GM12874 (cell line): ENCODE measurements around the gene SEZ6L2.

Source experiments
- TF ChIP-seq, protein P1 (sequence below): IDR thresholded peaks from 2 replicates; pipeline ENCODE4 v1.5.1; 2011; ENCODE audit warnings: low read depth, mild to moderate bottlenecking, control low read depth, low read length, moderate library complexity; ENCODE audit not compliant: insufficient read depth

SEZ6L2 gene

DNA sequence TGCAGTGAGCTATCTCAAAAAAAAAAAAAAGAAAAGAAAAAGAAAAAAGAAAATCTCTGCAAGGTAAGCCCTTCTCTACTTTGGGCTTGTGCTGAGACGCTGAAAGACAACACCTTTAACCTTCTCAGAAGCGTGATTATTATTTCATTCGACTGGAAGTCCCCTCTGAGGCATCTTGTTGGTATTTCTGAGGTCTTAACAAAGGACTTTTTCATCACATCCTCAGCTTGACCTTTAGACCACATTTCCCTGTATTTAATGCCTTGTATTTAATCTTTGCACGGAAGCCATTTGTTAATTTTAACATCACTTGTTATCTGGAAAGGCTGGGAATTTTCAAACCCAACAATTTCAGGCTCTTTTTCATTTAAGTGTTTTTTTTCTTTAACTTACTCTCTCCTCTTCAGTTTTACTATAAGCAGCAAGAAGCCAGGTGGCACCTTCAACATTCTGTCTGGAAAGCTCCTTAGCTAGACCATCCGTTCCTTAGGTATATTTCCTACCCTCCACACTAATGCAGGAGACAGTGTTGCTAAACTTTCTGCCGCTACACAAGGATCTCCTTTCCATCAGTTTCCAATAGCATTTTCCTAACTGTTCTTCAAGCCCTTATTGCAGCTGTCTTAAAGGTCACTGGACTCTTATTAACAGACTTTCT is 16.4 kb upstream of the SEZ6L2 start:
- TF ChIP-seq, protein P1, sequence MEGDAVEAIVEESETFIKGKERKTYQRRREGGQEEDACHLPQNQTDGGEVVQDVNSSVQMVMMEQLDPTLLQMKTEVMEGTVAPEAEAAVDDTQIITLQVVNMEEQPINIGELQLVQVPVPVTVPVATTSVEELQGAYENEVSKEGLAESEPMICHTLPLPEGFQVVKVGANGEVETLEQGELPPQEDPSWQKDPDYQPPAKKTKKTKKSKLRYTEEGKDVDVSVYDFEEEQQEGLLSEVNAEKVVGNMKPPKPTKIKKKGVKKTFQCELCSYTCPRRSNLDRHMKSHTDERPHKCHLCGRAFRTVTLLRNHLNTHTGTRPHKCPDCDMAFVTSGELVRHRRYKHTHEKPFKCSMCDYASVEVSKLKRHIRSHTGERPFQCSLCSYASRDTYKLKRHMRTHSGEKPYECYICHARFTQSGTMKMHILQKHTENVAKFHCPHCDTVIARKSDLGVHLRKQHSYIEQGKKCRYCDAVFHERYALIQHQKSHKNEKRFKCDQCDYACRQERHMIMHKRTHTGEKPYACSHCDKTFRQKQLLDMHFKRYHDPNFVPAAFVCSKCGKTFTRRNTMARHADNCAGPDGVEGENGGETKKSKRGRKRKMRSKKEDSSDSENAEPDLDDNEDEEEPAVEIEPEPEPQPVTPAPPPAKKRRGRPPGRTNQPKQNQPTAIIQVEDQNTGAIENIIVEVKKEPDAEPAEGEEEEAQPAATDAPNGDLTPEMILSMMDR, result no peak

DNA sequence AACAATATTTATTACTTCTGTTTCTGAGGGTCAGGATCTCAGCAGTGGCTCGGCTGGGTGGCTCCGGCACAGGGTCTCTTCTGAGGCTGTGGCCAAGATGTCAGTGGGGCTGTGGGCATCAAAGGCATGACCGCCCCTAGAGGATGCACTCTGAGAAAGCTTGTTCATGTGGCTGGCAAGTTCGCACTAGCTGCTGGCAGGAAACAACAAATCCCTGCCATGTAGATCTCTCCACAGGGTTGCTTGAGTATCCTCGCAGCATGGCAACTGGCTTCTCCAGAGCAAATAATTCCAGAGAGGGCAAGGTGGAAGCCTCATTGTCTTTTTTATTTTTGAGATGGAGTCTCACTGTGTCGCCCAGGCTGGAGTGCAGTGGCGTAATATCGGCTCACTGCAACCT is 14.2 kb upstream of the SEZ6L2 start:
- TF ChIP-seq, protein P1, result no peak

DNA sequence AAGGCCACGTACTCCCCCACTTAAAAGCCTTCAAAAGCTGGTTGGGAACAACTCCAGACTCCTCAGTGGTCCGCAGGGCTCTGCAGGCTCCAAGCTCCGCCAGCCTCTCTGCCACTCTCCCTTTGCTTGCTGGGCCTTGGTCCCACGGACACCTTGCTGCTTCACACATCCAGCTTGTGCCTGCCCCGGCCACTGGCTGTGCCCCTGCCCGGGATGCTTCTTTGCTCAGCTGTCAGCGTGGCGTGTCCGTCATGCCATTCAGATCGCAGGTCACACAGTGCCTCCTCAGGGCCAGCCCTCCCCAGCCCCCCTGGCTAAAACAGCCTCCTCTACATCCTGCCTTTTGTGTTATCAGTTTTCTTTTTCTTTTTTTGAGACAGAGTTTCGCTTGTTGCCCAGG is 12.7 kb upstream of the SEZ6L2 start:
- TF ChIP-seq, protein P1, result no peak

DNA sequence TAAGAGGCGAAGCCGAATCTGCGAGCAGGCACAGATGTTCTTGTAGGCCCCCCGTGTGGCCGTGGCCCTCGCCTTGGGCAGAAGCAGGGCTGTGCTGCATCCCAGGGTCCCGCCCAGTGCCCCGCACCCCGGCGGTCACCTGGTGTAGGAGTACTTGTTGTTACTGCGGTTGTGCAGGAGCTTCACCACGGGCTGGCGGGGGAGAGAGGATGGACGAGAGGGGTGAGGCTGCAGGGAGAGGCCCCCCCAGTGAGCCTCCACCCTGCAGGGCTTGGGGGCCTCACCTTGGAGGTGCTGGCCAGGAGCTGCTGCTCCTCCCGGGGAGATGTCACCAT is 12.3 kb upstream of the SEZ6L2 start:
- TF ChIP-seq, protein P1, result no peak

DNA sequence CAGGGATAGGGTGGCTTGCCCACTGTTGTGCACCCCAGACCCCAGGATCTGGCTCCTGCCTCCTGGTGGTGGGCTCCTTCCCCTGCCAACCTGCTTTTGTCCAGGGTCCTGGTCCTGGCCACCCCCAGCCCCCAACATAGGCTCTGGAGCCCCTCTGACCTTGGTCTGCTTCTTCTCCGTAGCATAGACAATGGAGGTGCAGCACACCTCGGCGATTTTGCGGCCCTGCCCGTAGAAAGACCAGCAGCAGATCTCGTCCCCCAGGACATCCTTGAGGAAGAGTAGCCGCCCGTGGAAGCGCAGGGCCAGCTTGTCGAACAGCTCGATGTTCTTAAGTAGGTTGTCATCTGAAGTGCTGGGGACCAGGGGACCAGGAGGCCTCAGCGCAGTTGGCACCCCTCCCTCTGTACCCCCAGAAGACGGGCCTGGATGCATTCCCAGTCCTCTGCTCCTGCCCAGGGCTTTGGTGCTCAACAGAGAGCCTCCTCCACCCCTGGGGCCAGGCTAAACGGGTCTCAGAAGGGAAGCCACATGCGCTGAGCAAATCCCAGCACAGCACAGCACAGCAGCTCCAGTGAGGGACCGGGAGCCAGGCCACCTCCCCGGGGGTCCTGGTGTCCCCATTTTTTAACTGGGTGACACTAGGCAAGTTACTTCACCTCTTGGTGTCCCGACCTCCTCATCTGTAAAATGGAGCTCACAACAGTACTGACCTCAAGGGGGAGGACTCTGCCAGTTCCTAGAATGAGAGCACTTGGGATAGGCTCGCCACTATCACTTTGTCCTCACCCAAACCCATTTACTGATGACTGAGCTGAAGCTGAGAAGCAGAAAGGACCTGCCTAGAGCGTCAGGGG is 11.7 kb upstream of the SEZ6L2 start:
- TF ChIP-seq, protein P1, result no peak

DNA sequence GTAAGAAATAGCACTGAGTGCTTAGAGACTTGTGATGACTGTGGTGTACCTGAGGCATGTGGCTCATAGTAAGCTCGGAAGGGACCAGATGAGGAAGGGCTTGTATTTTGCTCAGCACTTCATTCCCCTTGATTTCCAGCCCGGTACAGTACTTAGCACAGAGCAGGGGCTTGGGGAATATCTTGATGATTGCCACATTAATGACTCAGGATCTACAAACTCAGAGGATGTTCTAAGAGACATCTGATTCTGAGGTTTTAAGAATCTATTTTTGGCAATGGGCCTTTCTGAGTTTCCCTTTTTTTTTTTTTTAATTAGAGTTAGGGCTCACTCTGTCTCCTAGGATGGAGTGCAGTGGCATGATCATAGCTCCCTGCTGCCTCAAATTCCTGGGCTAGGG is 10.0 kb upstream of the SEZ6L2 start:
- TF ChIP-seq, protein P1, result no peak

DNA sequence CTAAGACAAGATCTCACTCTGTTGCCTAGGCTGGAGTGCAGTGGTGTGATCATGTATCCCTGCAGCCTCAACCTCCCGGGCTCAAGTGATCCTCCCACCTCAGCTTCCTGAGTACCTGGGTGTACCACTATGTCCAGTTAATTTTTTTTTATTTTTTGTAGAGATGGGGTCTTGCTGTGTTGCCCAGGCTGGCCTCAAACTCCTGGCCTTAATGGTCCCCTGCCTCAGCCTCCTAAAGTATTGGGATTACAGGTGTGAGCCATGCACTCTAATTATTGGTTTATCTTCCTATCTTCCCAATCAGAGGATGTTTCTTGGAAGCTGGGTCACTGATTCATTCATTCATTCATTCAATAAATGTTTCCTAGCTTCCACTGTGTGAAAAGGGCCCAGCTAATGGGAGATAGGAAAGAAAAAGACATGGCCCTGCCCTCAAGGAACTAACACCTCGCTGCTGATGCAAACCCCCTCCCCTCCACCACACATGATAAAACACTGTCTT is 9.4 kb upstream of the SEZ6L2 start:
- TF ChIP-seq, protein P1, result no peak
